HG03558 (cell line): ENCODE data around the gene SSX7.
"Not testable (repeated sequence)": the region's sequence is repeated elsewhere in the genome, so short reads cannot be mapped to it uniquely, and the experiment has no call there.

Experiments used
- ATAC-seq: cut with Tn5 transposase; IDR thresholded peaks from one replicate; pipeline ENCODE4 v1.9.1; 2021; ENCODE audit warnings: moderate number of reproducible peaks; ENCODE audit not compliant: unreplicated experiment; ENCODE audit errors: extremely low read depth

SSX7 gene

GRCh38 chrX:52654800-52655199 is at the start of gene SSX7:
SSX7 (minus strand) TSS chrX:52654900; CDS start chrX:52653472, 1,428 bp downstream.
- ATAC-seq: not testable (repeated sequence)

- not testable (repeated sequence) for ATAC-seq
Measured at GRCh38 chrX:52692034-52692433, 37.3 kb upstream of the SSX7 start.

GRCh38 chrX:52662218-52662617 is 7.5 kb upstream of the SSX7 start:
- not testable (repeated sequence) for ATAC-seq

GRCh38 chrX:52655475-52655874 is 775 bp upstream of the SSX7 start:
- not testable (repeated sequence) for ATAC-seq

GRCh38 chrX:52650676-52651075 is 4.0 kb downstream of the SSX7 start:
- not testable (repeated sequence) for ATAC-seq

- not testable (repeated sequence) for ATAC-seq
Measured at GRCh38 chrX:52648956-52649355, 5.7 kb downstream of the SSX7 start.

GRCh38 chrX:52628483-52628882 is 26.2 kb downstream of the SSX7 start:
- ATAC-seq: not testable (repeated sequence)

GRCh38 chrX:52620661-52621060 is 34.0 kb downstream of the SSX7 start:
- not testable (repeated sequence) for ATAC-seq

- no peak for ATAC-seq
Measured at GRCh38 chrX:52608961-52609360, 45.7 kb downstream of the SSX7 start.

GRCh38 chrX:52603151-52603550 is 51.5 kb downstream of the SSX7 start:
- not testable (repeated sequence) for ATAC-seq

- no peak for ATAC-seq
Measured at GRCh38 chrX:52598886-52599285, 55.8 kb downstream of the SSX7 start.

GRCh38 chrX:52594658-52595057 is 60.0 kb downstream of the SSX7 start:
- no peak for ATAC-seq
